ENCODE data around the gene DYNC2I2.

DYNC2I2 gene

GRCh38 chr9:128629852-128630545, 26.6 kb downstream of the DYNC2I2 start:
- Histone ChIP-seq H3K27me3 (no peaks in the 10 kb centered on the region), H3K36me3 (peaks cover 84% of the 10 kb centered on the region)

GRCh38 chr9:128629136-128629535, 27.5 kb downstream of the DYNC2I2 start:
- Histone ChIP-seq H3K9me3 (no peaks in the 10 kb centered on the region), H3K27me3 (no peaks in the 10 kb centered on the region), H3K4me3 (ENCODE audit: low read depth, low read length) (no peak overlapping the region), H3K4me1 (no peaks in the 10 kb centered on the region), H3K36me3 (peaks cover 84% of the 10 kb centered on the region)
- no peak for DNase-seq
- TF ChIP-seq, protein P1, sequence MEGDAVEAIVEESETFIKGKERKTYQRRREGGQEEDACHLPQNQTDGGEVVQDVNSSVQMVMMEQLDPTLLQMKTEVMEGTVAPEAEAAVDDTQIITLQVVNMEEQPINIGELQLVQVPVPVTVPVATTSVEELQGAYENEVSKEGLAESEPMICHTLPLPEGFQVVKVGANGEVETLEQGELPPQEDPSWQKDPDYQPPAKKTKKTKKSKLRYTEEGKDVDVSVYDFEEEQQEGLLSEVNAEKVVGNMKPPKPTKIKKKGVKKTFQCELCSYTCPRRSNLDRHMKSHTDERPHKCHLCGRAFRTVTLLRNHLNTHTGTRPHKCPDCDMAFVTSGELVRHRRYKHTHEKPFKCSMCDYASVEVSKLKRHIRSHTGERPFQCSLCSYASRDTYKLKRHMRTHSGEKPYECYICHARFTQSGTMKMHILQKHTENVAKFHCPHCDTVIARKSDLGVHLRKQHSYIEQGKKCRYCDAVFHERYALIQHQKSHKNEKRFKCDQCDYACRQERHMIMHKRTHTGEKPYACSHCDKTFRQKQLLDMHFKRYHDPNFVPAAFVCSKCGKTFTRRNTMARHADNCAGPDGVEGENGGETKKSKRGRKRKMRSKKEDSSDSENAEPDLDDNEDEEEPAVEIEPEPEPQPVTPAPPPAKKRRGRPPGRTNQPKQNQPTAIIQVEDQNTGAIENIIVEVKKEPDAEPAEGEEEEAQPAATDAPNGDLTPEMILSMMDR (IDR thresholded peaks at IDR 0.05; ENCODE audit: low read depth, low read length): no peak

More at GRCh38 chr9:128629852-128630545, 26.6 kb downstream of the DYNC2I2 start:
- DNase-seq: no peak
- TF ChIP-seq, protein P1 (IDR thresholded peaks at IDR 0.05; ENCODE audit: low read depth, low read length): no peak
- Histone ChIP-seq H3K9me3 (no peaks in the 10 kb centered on the region), H3K4me1 (no peaks in the 10 kb centered on the region), H3K4me3 (ENCODE audit: low read depth, low read length) (no peak overlapping the region)

DNA sequence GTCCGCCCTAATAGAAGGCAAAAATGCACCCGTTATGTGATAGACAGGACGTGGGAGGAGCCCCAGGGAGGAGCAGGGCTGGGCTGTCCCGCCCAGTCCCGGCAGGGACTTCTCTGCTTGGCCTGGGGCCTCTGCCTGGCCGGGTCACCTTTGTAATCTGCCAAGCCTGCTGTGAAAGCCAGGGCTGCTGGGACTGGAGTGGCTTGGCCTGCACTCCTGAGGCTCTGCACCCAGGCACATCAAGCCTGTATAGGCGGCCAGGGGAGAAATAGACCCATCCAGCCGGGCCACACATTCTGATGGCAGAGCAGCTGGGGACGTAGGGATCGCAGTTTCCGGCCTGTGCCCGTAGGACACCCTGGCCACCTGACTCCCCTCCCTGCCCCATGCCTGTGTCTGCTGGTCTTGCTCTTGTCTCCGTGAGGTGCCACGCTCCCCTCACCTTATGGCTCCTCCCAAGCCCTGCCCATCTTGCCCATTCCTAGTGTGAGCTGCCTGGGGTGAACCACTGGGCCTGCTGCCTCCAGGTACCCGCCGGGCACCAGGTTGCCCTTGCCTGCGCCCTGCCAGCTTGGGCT, 28.1 kb downstream of the DYNC2I2 start:
- no peak overlapping the region for H3K4me3 ChIP-seq (ENCODE audit: low read depth, low read length)
- H3K27me3 ChIP-seq: no peaks in the 10 kb centered on the region
- no peaks in the 10 kb centered on the region for H3K9me3 ChIP-seq
- H3K4me1 ChIP-seq: no peaks in the 10 kb centered on the region
- TF ChIP-seq, protein P1 (IDR thresholded peaks at IDR 0.05; ENCODE audit: low read depth, low read length): no peak
- DNase-seq: no peak
- peaks cover 80% of the 10 kb centered on the region for H3K36me3 ChIP-seq

DNA sequence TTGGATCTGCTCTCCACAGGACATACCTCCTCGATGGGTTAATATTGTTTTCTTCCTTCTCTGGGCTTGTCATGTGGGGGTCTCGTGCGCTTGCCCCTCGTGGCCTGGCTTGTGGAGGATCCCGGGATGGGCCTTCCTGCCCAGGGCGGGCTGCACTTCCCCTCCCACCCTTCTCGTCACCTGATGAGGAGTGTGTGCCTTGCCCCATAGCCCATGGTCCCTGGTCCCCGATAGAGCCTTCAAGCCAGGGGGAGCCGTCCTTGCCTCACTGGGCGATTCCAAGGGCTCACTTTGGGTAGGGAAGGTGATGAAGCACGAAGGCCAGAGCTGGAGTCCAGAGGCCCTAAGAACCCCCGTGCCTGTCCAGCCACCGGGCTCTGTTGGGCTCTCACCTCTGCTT, 28.7 kb downstream of the DYNC2I2 start:
- H3K36me3 ChIP-seq: peaks cover 73% of the 10 kb centered on the region

GRCh38 chr9:128627127-128627715, 29.4 kb downstream of the DYNC2I2 start:
- Histone ChIP-seq H3K9me3 (no peaks in the 10 kb centered on the region), H3K4me3 (ENCODE audit: low read depth, low read length) (no peak overlapping the region), H3K27me3 (no peaks in the 10 kb centered on the region), H3K36me3 (peaks cover 67% of the 10 kb centered on the region), H3K4me1 (no peaks in the 10 kb centered on the region)
- TF ChIP-seq, protein P1 (IDR thresholded peaks at IDR 0.05; ENCODE audit: low read depth, low read length): no peak
- DNase-seq: no peak

More for the DNA sequence above, 28.7 kb downstream of the DYNC2I2 start:
- Histone ChIP-seq H3K4me3 (ENCODE audit: low read depth, low read length) (no peak overlapping the region), H3K9me3 (no peaks in the 10 kb centered on the region), H3K4me1 (no peaks in the 10 kb centered on the region), H3K27me3 (no peaks in the 10 kb centered on the region)
- DNase-seq: no peak
- TF ChIP-seq, protein P1 (IDR thresholded peaks at IDR 0.05; ENCODE audit: low read depth, low read length): no peak

- no peaks in the 10 kb centered on the region for H3K9me3 ChIP-seq
- H3K27me3 ChIP-seq: no peaks in the 10 kb centered on the region
- no peak overlapping the region for H3K4me3 ChIP-seq (ENCODE audit: low read depth, low read length)
- peaks cover 65% of the 10 kb centered on the region for H3K36me3 ChIP-seq
- H3K4me1 ChIP-seq: no peaks in the 10 kb centered on the region
- DNase-seq: no peak
- TF ChIP-seq, protein P1 (IDR thresholded peaks at IDR 0.05; ENCODE audit: low read depth, low read length): no peak
These were observed 30.5 kb downstream of the DYNC2I2 start for GRCh38 chr9:128626181-128626580.

Data from BE2C (cell line).